Lung (tissue), 12 donors: Measurements from ENCODE around the gene NOC2L. TPM values are rescaled to one million over a fixed set of nuclear protein-coding genes. Genes with fewer than 3 reads are reported as not detected.

Experiments
- ATAC-seq: fragments of 200-7000 bp; cut with Tn5 transposase; one replicate; pipeline ENCODE4 v1.9.1; 2020; ENCODE audit warnings: moderate number of reproducible peaks; ENCODE audit not compliant: insufficient read depth, low FRiP score
- DNase-seq, 3 donors: peaks; one replicate each; pipeline ENCODE4 v3.0.0-alpha.2; 2013 to 2017
- H3K27ac ChIP-seq, 2 donors: one replicate each; pipeline ENCODE4 v1.5.1; 2013; ENCODE audit warnings: mild to moderate bottlenecking in 2 of 2, moderate library complexity in 2 of 2, control low read depth in 1 of 2, inconsistent platforms in 1 of 2, low read depth in 1 of 2, low read length in 1 of 2
- H3K27me3 ChIP-seq, 3 donors: one replicate each; pipeline ENCODE4 v1.5.1; 2013; ENCODE audit warnings: low read length in 2 of 3; ENCODE audit not compliant: control insufficient read depth in 3 of 3, insufficient read depth in 3 of 3
- H3K36me3 ChIP-seq, 4 donors: one replicate each; pipeline ENCODE4 v1.5.1; 2013; ENCODE audit warnings: low read length in 4 of 4, mild to moderate bottlenecking in 1 of 4, moderate library complexity in 1 of 4; ENCODE audit not compliant: control insufficient read depth in 4 of 4, insufficient read depth in 4 of 4
- H3K4me1 ChIP-seq, 5 donors: one replicate each; pipeline ENCODE4 v1.5.1; 2013; ENCODE audit warnings: low read length in 5 of 5, mild to moderate bottlenecking in 2 of 5, moderate library complexity in 1 of 5; ENCODE audit not compliant: control insufficient read depth in 5 of 5, insufficient read depth in 5 of 5
- H3K4me3 ChIP-seq: one replicate; pipeline ENCODE4 v1.5.1; 2013; ENCODE audit warnings: mild to moderate bottlenecking, control low read depth, moderate library complexity
- H3K9ac ChIP-seq, 2 donors: one replicate each; pipeline ENCODE4 v1.5.1; 2013; ENCODE audit warnings: low read length in 2 of 2, control low read depth in 1 of 2; ENCODE audit not compliant: insufficient read depth in 1 of 2
- H3K9me3 ChIP-seq, 4 donors: one replicate each; pipeline ENCODE4 v1.5.1; 2013; ENCODE audit warnings: low read length in 3 of 4, mild to moderate bottlenecking in 1 of 4, moderate library complexity in 1 of 4; ENCODE audit not compliant: control insufficient read depth in 4 of 4, insufficient read depth in 3 of 4
- CTCF ChIP-seq: IDR thresholded peaks from 2 replicates; pipeline ENCODE4 v1.5.1; 2012; ENCODE audit warnings: mild to moderate bottlenecking; ENCODE audit errors: control extremely low read depth, extremely low read depth
- WGBS, 2 donors: extraction: QIAGEN DNeasy Blood & Tissue Kit; methylation state at CpG; one replicate each; pipeline ENCODE4 v1.1.7; 2013; 5-methylcytosine and 5-hydroxymethylcytosine counted together
- polyA plus RNA-seq, 2 donors: library from polyadenylated mRNA; stranded (reverse); fragments of 200-250 nt; gene quantifications; one replicate each; pipeline ENCODE4 v1.2.1, GENCODE V29; 2013
- total RNA-seq, 2 donors: library from RNA; depleted of rRNA in 1 of 2; stranded (reverse); fragments of >200 nt in 1 of 2; gene quantifications; one replicate each; pipeline ENCODE4 v1.2.1, GENCODE V29; 2014 to 2021
- donor health status: control.
- donor health status: control.
- donor health status: Bipolar disorder and iron deficiency.
- donor health status: healthy.
- donor health status: DM: yes; HTN: yes; CAD: no.

Gene NOC2L
- total and polyA plus RNA-seq, 4 donors: 39.0 to 86.6 (median 67.7) TPM

- Histone ChIP-seq H3K36me3 (no peaks in the 10 kb centered on the region), H3K9me3 (peaks cover 0 to 2% (median 0%) of the 10 kb centered on the region in 4 donors), H3K27me3 (peaks cover 4 to 26% (median 5%) of the 10 kb centered on the region in 3 donors), H3K4me3 (no peak overlapping the region), H3K27ac (peak overlapping the region in 1 of 2 donors; percentile 94), H3K4me1 (peaks cover 0 to 6% (median 0%) of the 10 kb centered on the region in 5 donors), H3K9ac (no peak overlapping the region)
- TF ChIP-seq CTCF: no peak
- ATAC-seq (no peak), DNase-seq (no peak)
- 70 to 81% methylated on average over 29 to 35 of the region's 35 CpGs for WGBS, 2 donors
These were observed 21.7 kb upstream of the NOC2L start for GRCh38 chr1:980602-981395.

GRCh38 chr1:980137-980571 is 21.1 kb upstream of the NOC2L start:
- TF ChIP-seq CTCF: no peak
- no peak overlapping the region for H3K4me3 ChIP-seq
- DNase-seq: no peak
- peaks cover under 1 to 24% (median 5%) of the 10 kb centered on the region in 3 donors for H3K27me3 ChIP-seq
- no peaks in the 10 kb centered on the region for H3K36me3 ChIP-seq
- H3K27ac ChIP-seq: peak overlapping the region in 1 of 2 donors; percentile 94
- H3K9me3 ChIP-seq: peaks cover 0 to 2% (median 0%) of the 10 kb centered on the region in 4 donors
- H3K4me1 ChIP-seq: peaks cover 0 to 6% (median 0%) of the 10 kb centered on the region in 5 donors
- H3K9ac ChIP-seq: no peak overlapping the region
- ATAC-seq: no peak
- 80 to 90% methylated on average over 13 of the region's 13 CpGs for WGBS, 2 donors

- no peak overlapping the region for H3K9ac ChIP-seq
- no peaks in the 10 kb centered on the region for H3K36me3 ChIP-seq
- peaks cover 0 to 22% (median 5%) of the 10 kb centered on the region in 3 donors for H3K27me3 ChIP-seq
- H3K9me3 ChIP-seq: peaks cover 0 to 2% (median 0%) of the 10 kb centered on the region in 4 donors
- ATAC-seq (no peak), DNase-seq (no peak)
- no peak overlapping the region for H3K4me3 ChIP-seq
- TF ChIP-seq CTCF: no peak
- 95 to 98% methylated on average over 9 of the region's 9 CpGs for WGBS, 2 donors
- H3K4me1 ChIP-seq: peaks cover 0 to 6% (median 0%) of the 10 kb centered on the region in 5 donors
- H3K27ac ChIP-seq: no peak overlapping the region
These were observed 20.7 kb upstream of the NOC2L start for GRCh38 chr1:979744-980072.
